Measurements from ENCODE around the gene OR2Z1.

Gene OR2Z1, protein sequence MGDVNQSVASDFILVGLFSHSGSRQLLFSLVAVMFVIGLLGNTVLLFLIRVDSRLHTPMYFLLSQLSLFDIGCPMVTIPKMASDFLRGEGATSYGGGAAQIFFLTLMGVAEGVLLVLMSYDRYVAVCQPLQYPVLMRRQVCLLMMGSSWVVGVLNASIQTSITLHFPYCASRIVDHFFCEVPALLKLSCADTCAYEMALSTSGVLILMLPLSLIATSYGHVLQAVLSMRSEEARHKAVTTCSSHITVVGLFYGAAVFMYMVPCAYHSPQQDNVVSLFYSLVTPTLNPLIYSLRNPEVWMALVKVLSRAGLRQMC

DNA sequence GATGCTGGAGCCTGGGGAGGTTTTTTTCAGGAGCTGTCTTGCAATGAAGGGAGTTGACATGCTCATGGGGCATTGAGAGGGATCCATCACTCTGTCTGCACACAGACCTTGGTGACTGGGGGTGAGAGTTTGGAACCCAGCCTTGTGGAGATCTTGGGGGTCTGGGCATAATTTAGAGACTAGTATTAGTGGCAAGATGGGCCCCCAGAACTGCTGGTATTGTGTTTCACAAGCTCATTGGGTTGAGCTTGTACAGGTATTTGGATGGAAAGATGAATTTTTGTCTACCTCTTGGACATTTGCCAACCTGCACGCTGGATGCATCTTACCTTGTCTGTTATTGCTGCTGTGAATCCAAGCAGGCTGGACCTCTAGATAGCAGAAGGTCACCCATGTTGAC is at the start of gene OR2Z1:
Gene OR2Z1, plus strand, starts transcription at position 301 of the 400 bp plus-strand sequence. CDS start 9,395 bp downstream, outside the sequence.
- DNase-seq (ENCODE audit: low read depth in 2 of 2): no peak

DNA sequence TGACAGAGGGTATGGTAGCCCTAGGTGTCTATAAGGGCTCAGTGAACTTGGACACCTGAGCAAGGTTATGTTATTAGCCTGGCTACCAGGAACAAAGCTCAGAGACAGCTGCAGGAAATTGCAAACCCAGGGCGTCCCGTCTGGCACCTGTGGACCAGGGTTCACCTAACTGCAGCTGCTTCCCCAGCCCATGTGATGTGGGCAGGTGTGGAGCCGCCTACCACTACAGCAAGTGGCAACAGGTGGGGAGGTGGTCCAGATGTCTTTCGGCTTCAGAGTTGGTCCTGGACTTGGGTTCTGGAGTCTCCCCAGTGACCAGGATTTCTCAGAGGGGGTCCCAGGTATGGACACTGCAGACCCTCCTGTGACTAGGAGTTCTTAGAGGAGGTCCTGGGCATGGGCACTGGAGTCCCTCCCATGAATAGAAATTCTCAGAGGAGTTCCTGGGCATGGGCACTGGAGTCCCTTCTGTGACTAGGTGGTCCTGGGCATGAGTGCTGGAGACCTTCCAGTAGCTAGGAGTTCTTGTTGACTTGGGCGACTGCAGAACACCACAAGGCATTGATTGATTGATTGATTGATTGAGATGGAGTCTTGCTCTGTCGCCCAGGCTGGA is 48.0 kb upstream of the OR2Z1 start:
- DNase-seq (ENCODE audit: low read depth in 2 of 2): no peak

DNA sequence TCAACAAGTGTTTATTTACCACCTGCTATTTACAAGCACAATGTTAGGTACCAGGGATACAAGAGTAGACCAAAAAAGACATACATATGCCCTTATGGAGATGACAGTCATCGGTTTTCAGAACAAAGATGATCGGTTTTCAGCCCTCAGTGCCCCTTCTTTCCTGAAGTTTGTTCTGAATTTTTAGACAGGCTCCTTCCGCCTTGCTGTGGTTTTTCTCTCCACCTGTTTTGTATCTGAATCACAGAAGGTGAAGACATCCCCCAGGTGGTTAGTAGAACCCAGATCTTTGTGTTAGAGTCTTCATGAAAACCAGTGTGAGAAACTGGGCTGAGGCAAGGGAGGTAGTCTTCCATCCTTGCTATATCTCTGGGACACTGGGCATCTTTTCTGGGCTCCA is 46.4 kb upstream of the OR2Z1 start:
- no peak for DNase-seq (ENCODE audit: low read depth in 2 of 2)

DNA sequence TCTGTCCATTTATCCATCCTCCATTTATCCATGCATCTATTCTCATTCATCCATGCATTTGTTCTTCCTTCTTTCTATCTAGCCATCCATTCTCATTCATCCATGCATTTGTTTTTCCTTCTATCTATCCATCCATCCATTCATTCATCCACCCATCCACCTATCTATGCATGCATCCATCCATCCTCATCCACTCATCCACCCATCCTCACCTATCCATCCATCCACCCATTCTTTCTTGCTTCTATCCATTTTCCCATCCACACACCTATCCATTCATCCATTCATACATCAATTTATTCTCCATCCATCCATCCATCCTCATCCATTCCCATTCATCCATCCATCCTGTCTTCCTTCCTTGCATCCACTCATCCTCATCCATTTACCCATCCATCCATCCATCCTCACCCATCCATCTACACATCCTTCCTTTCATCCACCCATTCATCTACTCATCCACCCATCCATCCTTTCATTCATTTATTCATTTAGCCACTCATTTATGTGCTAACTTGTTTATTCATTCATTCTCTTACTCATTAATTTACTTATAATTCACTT is 43.1 kb upstream of the OR2Z1 start:
- no peak for DNase-seq (ENCODE audit: low read depth in 2 of 2)

DNA sequence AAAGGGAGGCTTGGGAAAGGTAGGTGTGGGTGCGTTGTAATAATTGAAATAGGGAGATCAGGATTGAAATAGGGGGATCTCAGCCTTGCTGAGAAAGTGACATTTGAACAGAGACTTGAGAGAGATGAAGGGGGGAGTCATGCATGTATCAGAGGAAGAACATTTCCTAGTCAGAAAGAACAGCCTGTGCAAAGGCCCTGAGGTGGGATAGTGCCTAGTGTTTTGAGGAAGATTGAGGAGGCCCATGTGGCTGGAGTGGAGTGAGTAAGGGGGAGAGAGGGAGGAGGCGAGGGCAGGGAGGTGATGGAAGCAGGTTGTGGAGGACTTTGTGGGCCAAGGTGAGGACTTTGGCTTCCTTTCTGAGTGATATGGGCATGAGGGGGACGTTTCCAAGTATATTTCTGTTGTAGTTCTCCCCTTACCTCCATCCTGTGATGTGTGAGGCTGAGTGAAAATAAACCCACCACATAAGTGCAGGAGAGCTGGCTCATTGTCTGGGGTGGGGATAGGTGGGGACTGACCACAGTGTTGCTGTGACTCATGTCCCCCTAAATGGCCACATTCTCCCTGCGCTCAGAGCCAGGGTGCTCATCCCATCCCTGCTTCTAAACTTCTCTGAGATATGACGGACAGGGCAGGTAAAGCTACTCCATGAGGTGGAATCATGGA is 40.6 kb upstream of the OR2Z1 start:
- no peak for DNase-seq (ENCODE audit: low read depth in 2 of 2)

DNA sequence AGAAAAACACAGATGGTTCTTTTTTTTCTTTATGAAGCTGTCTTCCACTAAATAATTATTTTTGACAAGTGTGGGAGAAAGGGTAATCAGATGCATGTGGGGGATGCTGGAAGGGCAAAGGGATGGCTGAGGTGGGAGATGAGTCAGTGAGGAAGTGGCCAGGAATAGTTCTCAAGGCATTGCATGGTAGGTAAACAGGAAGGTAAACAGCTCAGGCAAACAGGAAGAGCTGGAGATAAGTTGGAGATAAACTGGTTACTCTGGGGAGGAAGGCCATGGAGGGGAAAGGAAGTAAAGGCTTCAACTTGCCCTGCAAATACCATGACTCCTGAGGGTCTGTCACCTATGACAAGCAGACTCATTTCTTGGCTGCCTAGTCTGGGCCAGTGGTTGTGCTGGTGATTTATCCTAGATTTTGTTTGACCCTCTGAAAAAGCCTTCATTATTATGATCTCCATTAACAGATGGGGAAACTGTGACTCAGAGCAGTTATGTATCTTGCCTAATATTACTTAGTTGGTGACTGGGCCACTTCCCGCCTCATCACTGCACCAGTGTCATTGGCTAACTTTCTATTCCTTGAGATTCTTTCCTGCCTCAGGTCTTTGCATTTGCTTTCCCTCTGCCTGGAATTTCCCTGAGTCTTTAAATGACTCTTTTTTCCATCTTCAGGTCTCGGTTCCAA is 39.9 kb upstream of the OR2Z1 start:
- no peak for DNase-seq (ENCODE audit: low read depth in 2 of 2)

DNA sequence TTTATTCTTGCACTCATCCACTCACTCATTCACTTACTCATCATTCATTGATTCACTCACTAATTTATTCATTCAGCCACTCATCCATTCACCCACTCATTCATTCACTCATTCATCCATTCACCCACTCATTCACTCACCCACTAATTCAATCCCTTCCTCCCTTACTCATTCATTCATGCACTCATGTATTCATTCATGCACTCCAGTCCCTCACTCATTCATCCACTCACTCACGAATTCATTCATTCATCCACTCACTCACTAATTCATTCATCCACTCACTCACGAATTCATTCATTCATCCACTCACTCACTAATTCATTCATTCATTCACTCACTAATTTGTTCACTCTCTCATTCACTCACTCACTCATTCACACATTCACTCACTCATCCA is 39.0 kb upstream of the OR2Z1 start:
- DNase-seq (ENCODE audit: low read depth in 2 of 2): no peak

DNA sequence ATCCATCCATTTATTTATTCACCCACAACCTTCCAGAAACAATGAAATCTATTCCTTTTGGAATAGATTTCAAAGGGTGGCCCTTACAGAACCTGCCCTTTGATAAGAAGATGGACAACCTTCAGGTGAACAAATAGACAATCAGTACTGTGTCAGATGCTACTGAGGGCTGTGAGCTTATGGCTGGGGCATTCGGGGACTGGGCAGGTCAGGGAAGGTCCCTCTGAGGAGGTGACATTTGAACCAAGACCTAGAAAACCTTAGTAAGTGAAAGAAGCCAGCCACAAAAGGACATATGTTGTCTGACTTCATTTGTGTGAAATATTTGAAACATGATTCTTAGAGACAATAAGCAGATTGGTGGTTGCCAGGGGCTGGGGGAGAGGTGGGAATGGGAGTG is 38.5 kb upstream of the OR2Z1 start:
- DNase-seq (ENCODE audit: low read depth in 2 of 2): no peak

DNA sequence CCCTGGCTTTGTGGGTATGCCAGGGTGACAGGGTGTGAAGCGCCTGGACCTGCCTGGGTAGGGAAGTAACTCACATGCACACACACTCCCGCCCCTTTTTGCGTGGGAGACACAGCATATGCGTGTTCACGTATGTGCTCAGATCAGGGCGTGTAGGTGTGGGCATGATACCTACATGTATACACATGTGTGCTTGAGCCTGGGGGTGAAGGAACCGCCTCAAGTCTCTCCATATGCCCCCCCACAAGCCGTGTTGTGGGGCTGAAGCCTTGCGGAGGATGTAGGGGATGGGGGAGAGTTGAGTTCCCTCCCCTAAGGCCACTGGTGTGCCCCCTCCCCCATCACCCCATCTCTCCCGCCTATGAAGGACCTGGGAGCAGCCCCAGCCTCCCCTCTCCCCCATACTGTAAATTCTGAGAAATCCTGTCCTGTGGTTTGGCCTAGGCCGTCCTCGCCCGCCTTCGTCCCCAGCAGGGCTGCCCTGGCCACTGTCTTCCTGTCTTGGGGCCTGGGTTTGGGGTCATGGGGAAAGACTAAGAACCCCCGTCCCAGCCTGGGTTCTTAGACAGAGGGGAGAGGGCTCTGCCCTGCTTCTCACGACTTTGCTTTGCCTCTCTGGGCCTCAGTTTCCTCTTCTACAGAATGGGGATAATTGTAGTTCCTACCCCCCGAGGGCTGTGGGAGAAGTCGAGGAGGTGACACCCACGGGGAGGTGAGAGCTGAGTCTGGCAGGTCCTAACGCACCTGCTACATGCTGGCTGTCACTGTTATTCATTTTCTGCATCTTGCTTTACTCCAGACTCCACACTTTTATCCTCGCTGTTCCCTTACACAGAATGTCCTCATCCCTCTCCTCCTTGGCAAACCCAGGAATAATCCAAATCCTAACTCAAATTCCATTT is 37.2 kb upstream of the OR2Z1 start:
- DNase-seq (ENCODE audit: low read depth in 2 of 2): no peak

DNA sequence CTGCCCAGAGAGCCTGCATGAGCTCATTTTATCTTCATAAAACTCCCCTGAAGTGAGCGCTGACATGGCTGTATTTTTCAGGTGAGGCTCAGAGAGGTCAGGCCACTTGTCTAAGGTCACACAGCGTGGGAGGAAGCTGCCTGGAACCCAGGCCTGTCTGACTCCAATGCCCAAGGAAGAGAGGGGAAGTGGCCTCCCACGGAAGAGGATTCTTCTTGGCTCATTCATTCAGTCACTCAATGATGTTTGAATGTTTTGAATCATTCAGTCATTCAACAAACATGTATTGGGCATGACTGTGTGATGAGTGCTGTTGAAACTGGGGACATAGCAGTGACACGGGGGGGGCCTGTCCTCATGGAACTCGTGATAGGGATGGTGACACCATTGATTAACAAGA is 34.9 kb upstream of the OR2Z1 start:
- DNase-seq (ENCODE audit: low read depth in 2 of 2): no peak

DNA sequence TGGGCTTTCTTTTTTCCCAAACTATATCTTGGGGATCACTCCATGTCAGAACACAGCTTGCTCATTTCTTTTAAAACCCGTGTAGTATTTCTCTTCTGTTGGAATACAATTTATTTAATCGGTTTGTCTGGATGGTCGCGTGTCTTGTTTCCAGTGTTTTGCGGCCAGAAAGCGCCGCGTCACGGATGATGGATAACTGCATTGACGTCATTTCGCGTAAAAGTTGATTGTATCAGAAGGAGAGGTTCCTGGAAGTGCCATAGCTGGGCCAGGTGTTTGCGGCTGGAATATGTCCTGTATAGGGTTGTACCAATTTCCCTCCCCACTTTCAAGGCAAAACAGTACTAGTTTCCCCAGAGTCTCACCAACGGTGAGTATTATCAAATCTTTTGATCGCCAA is 32.5 kb upstream of the OR2Z1 start:
- DNase-seq (ENCODE audit: low read depth in 2 of 2): no peak

DNA sequence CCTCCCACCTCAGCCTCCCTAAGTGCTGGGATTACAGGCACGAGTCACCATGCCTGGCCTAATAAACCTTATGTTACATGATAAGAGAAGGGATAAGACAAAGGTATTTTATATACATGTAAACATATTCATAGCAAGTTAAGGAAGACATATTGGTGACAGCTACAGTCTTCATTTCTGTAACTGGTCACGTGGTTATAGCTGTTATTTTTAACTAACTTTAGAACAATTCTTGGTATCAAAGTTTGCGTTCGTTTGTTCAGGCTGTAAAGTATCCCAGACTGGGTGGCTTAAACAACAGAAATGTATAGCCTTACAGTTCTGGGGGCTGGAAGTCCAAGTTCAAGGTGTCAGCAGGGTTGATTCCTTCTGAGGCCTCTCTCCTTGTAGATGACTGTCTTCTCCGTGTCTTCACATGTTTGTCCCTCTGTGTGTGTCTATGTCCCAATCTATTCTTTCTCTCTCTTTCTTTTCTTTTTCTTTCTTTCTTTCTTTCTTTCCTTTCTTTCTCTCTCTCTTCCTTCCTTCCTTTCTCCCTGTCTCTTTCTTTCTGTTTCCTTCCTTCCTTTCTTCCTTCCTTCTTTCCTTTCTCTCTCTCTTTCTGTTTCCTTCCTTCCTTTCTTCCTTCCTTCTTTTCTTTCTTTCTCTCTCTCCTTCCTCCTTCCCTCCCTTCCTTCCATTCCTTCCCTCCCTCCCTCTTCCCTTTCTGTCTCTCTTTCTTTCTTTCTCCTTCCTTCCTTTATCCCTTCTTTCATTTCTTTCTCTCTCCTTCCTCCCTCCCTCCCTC is 30.5 kb upstream of the OR2Z1 start:
- DNase-seq (ENCODE audit: low read depth in 2 of 2): no peak

DNA sequence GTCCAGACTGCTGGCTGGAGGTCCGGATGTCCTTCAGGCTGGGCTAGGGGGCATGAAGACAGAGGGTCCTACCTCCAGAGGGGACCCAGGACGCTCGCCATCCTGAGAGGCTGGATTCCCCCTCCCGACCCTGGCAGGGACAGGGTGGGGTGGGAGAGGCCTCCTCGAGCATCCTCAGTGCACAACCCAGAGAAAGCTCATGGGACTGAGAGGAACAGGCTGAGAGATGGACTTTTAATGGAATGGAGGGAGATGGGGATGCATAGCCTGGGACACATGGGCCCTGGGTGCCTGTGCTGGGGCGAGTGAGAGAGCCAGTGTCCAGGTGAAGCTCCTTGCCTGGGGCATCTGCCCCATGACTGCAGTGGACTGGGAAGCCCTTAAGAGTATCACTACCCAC is 25.9 kb upstream of the OR2Z1 start:
- no peak for DNase-seq (ENCODE audit: low read depth in 2 of 2)

DNA sequence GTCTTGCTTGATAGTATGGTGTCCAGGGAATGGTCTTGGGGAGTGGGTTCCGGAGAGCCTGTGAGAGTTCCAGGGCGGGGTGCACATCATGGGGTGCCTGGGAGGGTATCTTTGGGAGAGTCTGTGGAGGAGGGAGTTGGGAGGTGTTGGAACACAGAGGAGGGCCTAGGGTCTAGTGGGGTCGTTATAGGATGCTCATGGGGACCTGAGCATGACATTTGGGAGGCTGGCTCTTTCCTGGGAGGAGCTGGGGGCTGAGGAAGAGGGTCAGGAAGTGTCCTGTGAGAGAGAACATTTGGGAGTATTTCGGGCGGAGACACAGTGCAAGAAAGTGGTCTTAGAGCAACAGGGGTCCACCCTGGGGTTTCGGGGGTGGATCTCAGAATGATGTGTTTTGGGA is 25.5 kb upstream of the OR2Z1 start:
- DNase-seq (ENCODE audit: low read depth in 2 of 2): no peak

DNA sequence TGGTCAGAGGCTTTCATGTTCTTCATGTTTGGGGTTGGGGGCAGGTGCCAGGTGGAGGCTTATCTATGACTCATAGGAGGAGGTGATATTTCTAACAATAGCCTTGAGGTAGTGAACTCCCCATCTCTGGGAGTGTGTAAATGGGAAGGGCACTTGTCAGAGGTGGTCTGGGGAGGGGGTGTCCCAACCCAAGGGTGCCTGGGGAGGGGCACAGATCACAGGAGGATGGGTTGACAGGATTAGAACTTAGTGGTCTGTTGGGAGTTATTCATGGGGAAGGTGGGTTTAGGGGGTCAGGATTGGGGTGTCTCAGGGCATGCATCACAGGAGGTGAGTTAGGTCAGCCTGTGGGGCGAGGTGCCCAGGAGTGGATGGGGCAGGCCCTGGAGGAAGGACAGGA is 24.4 kb upstream of the OR2Z1 start:
- no peak for DNase-seq (ENCODE audit: low read depth in 2 of 2)

DNA sequence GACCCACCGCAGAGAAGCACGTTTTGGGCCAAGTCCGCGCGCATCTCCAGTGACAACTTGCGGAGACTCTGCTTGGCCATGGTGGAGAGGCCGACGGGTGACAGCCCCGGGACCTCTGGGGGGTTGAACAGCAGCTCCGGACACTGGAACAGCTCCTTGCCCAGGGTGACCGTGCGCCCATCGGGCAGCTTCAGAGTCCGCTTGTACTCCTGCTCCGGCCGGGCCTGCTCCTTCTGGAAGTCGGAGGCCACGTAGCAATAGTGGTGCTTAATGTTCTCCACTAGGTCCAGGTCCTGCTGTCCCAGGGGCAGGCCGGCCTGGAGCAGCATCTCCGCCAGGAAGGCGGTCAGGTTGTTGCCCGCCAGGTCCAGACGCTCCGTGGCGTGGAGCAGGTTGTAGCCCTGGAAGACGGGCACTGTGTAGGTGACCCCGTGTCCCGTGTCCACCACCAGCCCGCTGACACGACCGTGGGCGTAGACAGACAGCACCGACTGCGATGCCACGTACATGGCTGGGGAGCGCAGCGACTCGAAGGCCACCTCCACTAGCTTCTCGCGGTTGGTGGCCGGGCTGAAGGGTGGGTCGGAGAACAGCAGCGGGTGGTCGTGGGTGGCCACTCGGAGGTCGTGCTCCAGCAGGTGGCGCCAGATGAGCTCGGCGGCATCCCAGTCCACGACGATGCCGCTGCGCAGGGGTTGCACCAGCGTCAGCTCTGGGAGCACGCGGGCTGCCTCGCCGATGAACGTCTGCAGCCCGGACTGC is 23.6 kb upstream of the OR2Z1 start:
- peak in 1 of 2 donors; percentile 16 for DNase-seq (ENCODE audit: low read depth in 2 of 2)

DNA sequence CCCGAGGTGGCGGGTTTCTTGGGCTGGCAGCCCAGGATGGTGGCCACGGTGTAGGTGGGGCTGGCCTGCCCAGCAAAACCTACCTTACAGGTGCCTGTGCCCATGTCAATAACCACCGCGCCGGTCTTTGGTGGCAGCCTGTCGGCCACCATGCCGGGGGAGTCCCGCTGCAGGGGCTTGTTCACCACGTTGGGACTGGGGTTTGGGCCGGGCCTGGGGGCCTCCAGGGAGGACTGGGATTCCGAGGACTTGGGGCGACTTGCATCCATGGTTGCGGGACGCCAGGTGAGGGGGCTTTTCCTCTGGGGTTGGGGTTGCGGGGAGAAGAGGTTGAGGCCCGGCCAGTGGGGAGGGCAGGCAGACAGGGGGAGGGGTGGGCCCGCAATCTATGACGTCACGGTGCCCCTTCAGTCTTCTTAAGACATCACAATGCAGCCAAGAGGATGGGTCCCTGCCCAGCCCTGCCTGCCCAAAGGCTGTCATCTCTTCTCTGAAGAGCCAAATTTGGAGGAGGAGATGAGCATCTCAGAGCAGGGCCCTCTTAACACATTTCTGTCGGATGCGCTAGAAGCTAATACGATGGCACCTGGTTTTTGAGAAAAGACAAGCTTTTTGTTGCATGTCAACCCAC is 22.9 kb upstream of the OR2Z1 start, which contains the start of gene ACTL9:
Gene ACTL9, minus strand, starts transcription at position 363 of the 631 bp plus-strand sequence. Its CDS starts 94 bp downstream, at position 269.
- DNase-seq (ENCODE audit: low read depth in 2 of 2): no peak

DNA sequence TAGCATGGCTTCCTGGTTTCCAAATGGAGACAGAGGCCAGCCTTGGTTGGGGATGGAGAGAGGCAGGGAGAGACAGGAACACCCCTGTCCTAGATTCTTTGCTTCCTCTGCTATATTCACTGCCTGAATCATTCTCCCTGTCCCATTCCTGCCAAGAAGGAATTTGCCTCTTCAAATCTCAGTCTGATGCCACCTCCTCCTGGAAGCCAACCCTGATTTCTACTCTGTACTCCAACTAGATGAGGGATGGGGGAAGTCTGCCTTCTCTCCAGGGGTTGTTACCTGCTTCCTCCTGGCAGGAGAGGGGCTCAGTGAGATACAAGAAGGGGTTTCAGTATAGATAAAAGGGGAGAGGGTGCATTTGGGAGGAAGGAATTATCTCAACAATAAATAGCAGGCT is 21.5 kb upstream of the OR2Z1 start:
- no peak for DNase-seq (ENCODE audit: low read depth in 2 of 2)

DNA sequence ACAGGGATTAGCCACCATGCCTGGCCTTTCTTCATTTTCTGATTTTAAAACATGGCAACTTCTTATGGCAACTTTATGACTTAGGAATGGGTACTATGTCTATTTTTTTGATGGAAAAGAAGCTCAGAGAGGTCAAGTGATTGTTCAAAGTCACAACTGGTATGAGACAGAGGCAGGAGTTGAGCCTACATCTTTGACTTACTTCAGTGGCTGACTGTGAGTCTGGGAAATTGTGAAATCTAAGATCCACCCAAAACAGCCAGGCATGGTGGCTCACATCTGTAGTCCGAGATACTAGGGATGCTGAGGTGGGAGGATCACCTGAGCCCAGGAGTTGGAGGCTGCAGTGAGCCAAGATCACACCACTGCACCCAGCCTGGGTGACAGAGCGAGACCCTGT is 20.5 kb upstream of the OR2Z1 start:
- DNase-seq (ENCODE audit: low read depth in 2 of 2): no peak
